HepG2 (cell line): ENCODE data around the gene SIGMAR1. TPM values are rescaled to one million over a fixed set of nuclear protein-coding genes. Genes with fewer than 3 reads are reported as not detected.

Source experiments
- ATAC-seq: fragments of 200-7000 bp; cut with Tn5 transposase; 3 replicates; pipeline ENCODE4 v1.9.1; 2020; ENCODE audit warnings: mild to moderate bottlenecking, moderate library complexity
- BruUV-seq: library from RNA; stranded (reverse); fragments of 400-500 nt; replicated peaks from 2 replicates; lab custom pipeline; 2021; lab: Mats Ljungman, UMichigan
- CTCF ChIA-PET: fragments of 300-600 bp; formaldehyde crosslinking; extraction: SDS; loops from one replicate; lab custom pipeline; 2021; ENCODE audit warnings: low total read pairs, inconsistent platforms, low intra/inter-chr PET ratio; lab: Yijun Ruan, JAX
- POLR2A ChIA-PET: fragments of 350-600 bp; sonication (Branson Sonifier 250); formaldehyde crosslinking; loops from one replicate; lab custom pipeline; 2020; ENCODE audit warnings: antibody characterized with exemption, inconsistent platforms; lab: Yijun Ruan, JAX
- DNase-seq: peaks from one replicate; pipeline ENCODE4 v3.0.0-alpha.2; 2015; ENCODE audit warnings: low spot score
- FAIRE-seq: peaks from 3 replicates; lab custom pipeline; 2011; peaks lifted over from hg19 to GRCh38; lab: Jason Lieb, UNC
- H2AFZ ChIP-seq: one replicate; pipeline ENCODE4 v1.6.1; 2011; ENCODE audit warnings: low read length, inconsistent platforms
- H3K27ac ChIP-seq: fragments of 300-600 bp; 3 replicates; pipeline ENCODE4 v1.8.0; 2011; ENCODE audit warnings: mixed run types, mild to moderate bottlenecking, mixed read lengths, low read length, inconsistent platforms; ENCODE audit not compliant: insufficient read depth; ENCODE audit errors: extremely low read length
- H3K27me3 ChIP-seq, 2 experiments: fragments of 200-600 bp in 1 of 2; 2 replicates in 1 of 2; 3 replicates in 1 of 2; pipeline versions ENCODE4 v1.6.0 to v1.8.0; 2011; ENCODE audit warnings: low read length in 2 of 2, mild to moderate bottlenecking in 2 of 2, moderate library complexity in 2 of 2, inconsistent platforms in 1 of 2; ENCODE audit not compliant: insufficient read depth in 2 of 2, control insufficient read depth in 1 of 2
- H3K36me3 ChIP-seq, 2 experiments: fragments of 200-600 bp in 1 of 2; replicated peaks in 1 of 2; 2 replicates in 1 of 2; 3 replicates in 1 of 2; pipeline versions ENCODE4 v1.5.1 to v1.8.0; 2011; ENCODE audit warnings: low read length in 2 of 2, inconsistent platforms in 1 of 2; ENCODE audit not compliant: insufficient read depth in 2 of 2, control insufficient read depth in 1 of 2
- H3K4me1 ChIP-seq: 2 replicates; pipeline ENCODE4 v1.5.1; 2012; ENCODE audit warnings: low read length, inconsistent platforms; ENCODE audit not compliant: insufficient read depth
- H3K4me2 ChIP-seq: 2 replicates; pipeline ENCODE4 v1.6.0; 2011; ENCODE audit warnings: low read depth, low read length, inconsistent platforms
- H3K4me3 ChIP-seq, 3 experiments: fragments of 200-600 bp in 1 of 3; sonication (generic), shearing (Covaris generic) in 1 of 3; replicated peaks in 1 of 3; 2 replicates each; pipeline ENCODE4 v1.5.1; 2011 to 2016; ENCODE audit warnings: low read length in 3 of 3, inconsistent platforms in 2 of 3, low read depth in 2 of 3, mild to moderate bottlenecking in 2 of 3, control low read depth in 1 of 3, mixed read lengths in 1 of 3; ENCODE audit not compliant: insufficient read depth in 1 of 3
- H3K79me2 ChIP-seq: one replicate; pipeline ENCODE4 v1.6.1; 2011; ENCODE audit warnings: low read length, inconsistent platforms; ENCODE audit not compliant: insufficient read depth
- H3K9ac ChIP-seq: 2 replicates; pipeline ENCODE4 v1.6.0; 2011; ENCODE audit warnings: mild to moderate bottlenecking, low read depth, low read length, inconsistent platforms; ENCODE audit not compliant: insufficient read depth
- H3K9me3 ChIP-seq: 2 replicates; pipeline ENCODE4 v1.5.1; 2012; ENCODE audit warnings: mild to moderate bottlenecking, low read length
- H4K20me1 ChIP-seq: 2 replicates; pipeline ENCODE4 v1.6.0; 2011; ENCODE audit warnings: inconsistent platforms, mild to moderate bottlenecking, low read length, moderate library complexity; ENCODE audit not compliant: insufficient read depth
- DR1 ChIP-seq: sonication (generic); formaldehyde crosslinking; IDR thresholded peaks from 2 replicates; pipeline ENCODE4 v1.8.0; 2021; ENCODE audit warnings: mild to moderate bottlenecking, missing genetic modification reagents, inconsistent platforms
- NCOA5 ChIP-seq: sonication (generic); formaldehyde crosslinking; IDR thresholded peaks from 2 replicates; pipeline ENCODE4 v1.4.0; 2020; ENCODE audit warnings: missing genetic modification reagents
- ZIK1 ChIP-seq: sonication (generic); formaldehyde crosslinking; IDR thresholded peaks from 2 replicates; pipeline ENCODE4 v1.5.0; 2020; ENCODE audit warnings: mild to moderate bottlenecking, low read depth, missing genetic modification reagents, borderline replicate concordance
- ZSCAN25 ChIP-seq: sonication (generic); formaldehyde crosslinking; IDR thresholded peaks from 2 replicates; pipeline ENCODE4 v1.8.0; 2022; ENCODE audit warnings: mild to moderate bottlenecking, missing genetic modification reagents
- in situ Hi-C: cut with HindIII; loops from 2 replicates; pipeline ENCODE4 v1.10.0; 2017; ENCODE audit warnings: low pct_unique_long_range_greater_than_20kb; ENCODE audit not compliant: extremely low pct_ligation_motif_present
- intact Hi-C: fragments of 100-400 bp; cut with micrococcal nuclease; formaldehyde crosslinking; loops from one replicate; pipeline ENCODE4 v1.10.0; 2022; ENCODE audit not compliant: unreplicated experiment
- polyA plus RNA-seq, 8 experiments: library from polyadenylated mRNA; depleted of rRNA in 3 of 8; stranded (reverse) in 7 of 8; unstranded in 1 of 8; fragments of >200 nt; fragmentation: Illumina TruSeq in 4 of 8; extraction: Trizol in 4 of 8; gene quantifications; 2 replicates each; pipeline versions ENCODE4 v1.2.1 to v1.2.3, GENCODE V29; 2011 to 2016; ENCODE audit warnings: low read depth in 4 of 8, missing spikeins in 1 of 8, mixed read lengths in 1 of 8; ENCODE audit not compliant: insufficient read depth in 1 of 8
- total RNA-seq, 5 experiments: library from RNA; depleted of rRNA; stranded (reverse); fragments of >200 nt; fragmentation: Illumina TruSeq; extraction: Trizol; gene quantifications; 2 replicates each; pipeline ENCODE4 v1.2.3, GENCODE V29; 2016; ENCODE audit warnings: low read depth in 1 of 5
- TF ChIP-seq, protein P1 (sequence below): sonication (generic); formaldehyde crosslinking; IDR thresholded peaks from 2 replicates; pipeline ENCODE4 v1.8.0; 2022; ENCODE audit warnings: missing genetic modification reagents, mild to moderate bottlenecking, inconsistent platforms, borderline replicate concordance
- TF ChIP-seq, protein P2 (sequence below), 2 experiments: sonication (generic) in 1 of 2; formaldehyde crosslinking in 1 of 2; IDR thresholded peaks; 2 replicates each; pipeline versions ENCODE4 v1.5.1 to v1.6.1; 2011 to 2020; ENCODE audit warnings: borderline replicate concordance in 1 of 2, low read depth in 1 of 2, low read length in 1 of 2, mild to moderate bottlenecking in 1 of 2, missing genetic modification reagents in 1 of 2, moderate library complexity in 1 of 2
- TF ChIP-seq, protein P3 (sequence below): sonication (generic); formaldehyde crosslinking; conservative IDR thresholded peaks from 2 replicates; pipeline ENCODE4 v1.4.0; 2020; ENCODE audit warnings: missing genetic modification reagents
- TF ChIP-seq, protein P4 (sequence below): sonication (generic); formaldehyde crosslinking; IDR thresholded peaks from 2 replicates; pipeline ENCODE4 v1.4.0; 2020; ENCODE audit warnings: missing genetic modification reagents, borderline replicate concordance
- TF ChIP-seq, protein P5 (sequence below): sonication (generic); formaldehyde crosslinking; IDR thresholded peaks from 2 replicates; pipeline ENCODE4 v1.5.0; 2020; ENCODE audit warnings: mild to moderate bottlenecking, missing genetic modification reagents, borderline replicate concordance

The SIGMAR1 gene
- total and polyA plus RNA-seq, 2 of the 13 experiments (the other 11 are each of a cell fraction or from before 2014, with no cell fraction given): 38.9 to 60.8 TPM

DNA sequence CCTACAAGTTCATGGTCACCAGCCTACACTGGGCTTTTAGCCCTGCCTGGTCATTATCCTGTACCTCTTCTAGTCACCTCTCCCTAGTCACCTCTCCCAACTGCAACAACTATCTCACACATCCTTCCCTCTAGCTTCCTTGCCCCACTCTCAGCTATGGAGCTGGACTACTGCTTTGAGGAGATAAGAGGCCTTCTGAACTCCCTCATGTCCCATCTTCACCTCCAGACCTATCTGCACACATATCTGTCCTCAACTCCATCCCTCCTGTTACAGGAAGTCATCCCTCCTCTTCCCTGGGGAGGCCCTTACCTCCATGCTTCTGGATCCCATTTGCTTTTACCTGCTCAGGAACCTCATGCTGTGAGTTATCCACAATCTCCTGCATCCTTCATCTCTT, 31.4 kb downstream of the SIGMAR1 start:
- BruUV-seq: no TSS peak
- H4K20me1 ChIP-seq: no peaks in the 10 kb centered on the region; the same call in 1 of the 2 replicates
- ChIA-PET POLR2A (interaction anchor here (1.3 to 1.5 kb wide), 2 partner anchors 32 to 40 kb away, joined by 5 read pairs; partner anchors contain the start of genes GALT and SIGMAR1), CTCF (no interaction called here)
- no peak overlapping the region for H3K4me2 ChIP-seq
- H3K79me2 ChIP-seq: peaks cover under 1% of the 10 kb centered on the region
- H3K4me1 ChIP-seq: peaks cover 24% of the 10 kb centered on the region
- H3K4me3 ChIP-seq: no peak overlapping the region
- no peak overlapping the region for H2AFZ ChIP-seq
- ATAC-seq: no peak
- no peaks in the 10 kb centered on the region for H3K9me3 ChIP-seq
- H3K27ac ChIP-seq: no peak overlapping the region
- FAIRE-seq: no peak
- in situ Hi-C loops: no loop called here
- no peaks in the 10 kb centered on the region for H3K36me3 ChIP-seq
- DNase-seq: no peak
- H3K27me3 ChIP-seq: no peaks in the 10 kb centered on the region
- no peak overlapping the region for H3K9ac ChIP-seq
- intact Hi-C loops: no loop called here
- TF ChIP-seq, protein P1, sequence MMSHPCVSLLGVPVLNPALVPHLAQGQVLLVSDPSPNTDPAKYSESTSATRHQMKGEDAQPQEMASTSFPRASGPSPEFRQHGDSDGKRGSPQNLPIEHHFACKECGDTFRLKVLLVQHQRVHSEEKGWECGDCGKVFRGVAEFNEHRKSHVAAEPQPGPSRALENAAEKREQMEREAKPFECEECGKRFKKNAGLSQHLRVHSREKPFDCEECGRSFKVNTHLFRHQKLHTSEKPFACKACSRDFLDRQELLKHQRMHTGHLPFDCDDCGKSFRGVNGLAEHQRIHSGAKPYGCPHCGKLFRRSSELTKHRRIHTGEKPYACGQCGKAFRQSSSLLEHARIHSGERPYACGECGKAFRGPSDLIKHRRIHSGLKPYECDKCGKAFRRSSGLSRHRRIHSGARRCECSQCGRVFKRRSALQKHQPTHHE (CRISPR knock-in tag): no peak
- TF ChIP-seq, protein P2, sequence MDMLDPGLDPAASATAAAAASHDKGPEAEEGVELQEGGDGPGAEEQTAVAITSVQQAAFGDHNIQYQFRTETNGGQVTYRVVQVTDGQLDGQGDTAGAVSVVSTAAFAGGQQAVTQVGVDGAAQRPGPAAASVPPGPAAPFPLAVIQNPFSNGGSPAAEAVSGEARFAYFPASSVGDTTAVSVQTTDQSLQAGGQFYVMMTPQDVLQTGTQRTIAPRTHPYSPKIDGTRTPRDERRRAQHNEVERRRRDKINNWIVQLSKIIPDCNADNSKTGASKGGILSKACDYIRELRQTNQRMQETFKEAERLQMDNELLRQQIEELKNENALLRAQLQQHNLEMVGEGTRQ (IDR thresholded peaks at IDR 0.05; ENCODE audit: low read depth, low read length): no peak
- TF ChIP-seq, protein P2 (CRISPR knock-in tag; IDR thresholded peaks at IDR 0.05; ENCODE audit: borderline replicate concordance): no peak
- TF ChIP-seq, protein P3, sequence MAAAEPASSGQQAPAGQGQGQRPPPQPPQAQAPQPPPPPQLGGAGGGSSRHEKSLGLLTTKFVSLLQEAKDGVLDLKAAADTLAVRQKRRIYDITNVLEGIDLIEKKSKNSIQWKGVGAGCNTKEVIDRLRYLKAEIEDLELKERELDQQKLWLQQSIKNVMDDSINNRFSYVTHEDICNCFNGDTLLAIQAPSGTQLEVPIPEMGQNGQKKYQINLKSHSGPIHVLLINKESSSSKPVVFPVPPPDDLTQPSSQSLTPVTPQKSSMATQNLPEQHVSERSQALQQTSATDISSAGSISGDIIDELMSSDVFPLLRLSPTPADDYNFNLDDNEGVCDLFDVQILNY: no peak
- TF ChIP-seq, protein P4, sequence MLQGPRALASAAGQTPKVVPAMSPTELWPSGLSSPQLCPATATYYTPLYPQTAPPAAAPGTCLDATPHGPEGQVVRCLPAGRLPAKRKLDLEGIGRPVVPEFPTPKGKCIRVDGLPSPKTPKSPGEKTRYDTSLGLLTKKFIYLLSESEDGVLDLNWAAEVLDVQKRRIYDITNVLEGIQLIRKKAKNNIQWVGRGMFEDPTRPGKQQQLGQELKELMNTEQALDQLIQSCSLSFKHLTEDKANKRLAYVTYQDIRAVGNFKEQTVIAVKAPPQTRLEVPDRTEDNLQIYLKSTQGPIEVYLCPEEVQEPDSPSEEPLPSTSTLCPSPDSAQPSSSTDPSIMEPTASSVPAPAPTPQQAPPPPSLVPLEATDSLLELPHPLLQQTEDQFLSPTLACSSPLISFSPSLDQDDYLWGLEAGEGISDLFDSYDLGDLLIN: no peak
- TF ChIP-seq DR1 (CRISPR knock-in tag): no peak
- TF ChIP-seq NCOA5 (CRISPR knock-in tag): no peak
- TF ChIP-seq ZIK1 (CRISPR knock-in tag): no peak
- TF ChIP-seq ZSCAN25 (CRISPR knock-in tag): no peak
- TF ChIP-seq, protein P5, sequence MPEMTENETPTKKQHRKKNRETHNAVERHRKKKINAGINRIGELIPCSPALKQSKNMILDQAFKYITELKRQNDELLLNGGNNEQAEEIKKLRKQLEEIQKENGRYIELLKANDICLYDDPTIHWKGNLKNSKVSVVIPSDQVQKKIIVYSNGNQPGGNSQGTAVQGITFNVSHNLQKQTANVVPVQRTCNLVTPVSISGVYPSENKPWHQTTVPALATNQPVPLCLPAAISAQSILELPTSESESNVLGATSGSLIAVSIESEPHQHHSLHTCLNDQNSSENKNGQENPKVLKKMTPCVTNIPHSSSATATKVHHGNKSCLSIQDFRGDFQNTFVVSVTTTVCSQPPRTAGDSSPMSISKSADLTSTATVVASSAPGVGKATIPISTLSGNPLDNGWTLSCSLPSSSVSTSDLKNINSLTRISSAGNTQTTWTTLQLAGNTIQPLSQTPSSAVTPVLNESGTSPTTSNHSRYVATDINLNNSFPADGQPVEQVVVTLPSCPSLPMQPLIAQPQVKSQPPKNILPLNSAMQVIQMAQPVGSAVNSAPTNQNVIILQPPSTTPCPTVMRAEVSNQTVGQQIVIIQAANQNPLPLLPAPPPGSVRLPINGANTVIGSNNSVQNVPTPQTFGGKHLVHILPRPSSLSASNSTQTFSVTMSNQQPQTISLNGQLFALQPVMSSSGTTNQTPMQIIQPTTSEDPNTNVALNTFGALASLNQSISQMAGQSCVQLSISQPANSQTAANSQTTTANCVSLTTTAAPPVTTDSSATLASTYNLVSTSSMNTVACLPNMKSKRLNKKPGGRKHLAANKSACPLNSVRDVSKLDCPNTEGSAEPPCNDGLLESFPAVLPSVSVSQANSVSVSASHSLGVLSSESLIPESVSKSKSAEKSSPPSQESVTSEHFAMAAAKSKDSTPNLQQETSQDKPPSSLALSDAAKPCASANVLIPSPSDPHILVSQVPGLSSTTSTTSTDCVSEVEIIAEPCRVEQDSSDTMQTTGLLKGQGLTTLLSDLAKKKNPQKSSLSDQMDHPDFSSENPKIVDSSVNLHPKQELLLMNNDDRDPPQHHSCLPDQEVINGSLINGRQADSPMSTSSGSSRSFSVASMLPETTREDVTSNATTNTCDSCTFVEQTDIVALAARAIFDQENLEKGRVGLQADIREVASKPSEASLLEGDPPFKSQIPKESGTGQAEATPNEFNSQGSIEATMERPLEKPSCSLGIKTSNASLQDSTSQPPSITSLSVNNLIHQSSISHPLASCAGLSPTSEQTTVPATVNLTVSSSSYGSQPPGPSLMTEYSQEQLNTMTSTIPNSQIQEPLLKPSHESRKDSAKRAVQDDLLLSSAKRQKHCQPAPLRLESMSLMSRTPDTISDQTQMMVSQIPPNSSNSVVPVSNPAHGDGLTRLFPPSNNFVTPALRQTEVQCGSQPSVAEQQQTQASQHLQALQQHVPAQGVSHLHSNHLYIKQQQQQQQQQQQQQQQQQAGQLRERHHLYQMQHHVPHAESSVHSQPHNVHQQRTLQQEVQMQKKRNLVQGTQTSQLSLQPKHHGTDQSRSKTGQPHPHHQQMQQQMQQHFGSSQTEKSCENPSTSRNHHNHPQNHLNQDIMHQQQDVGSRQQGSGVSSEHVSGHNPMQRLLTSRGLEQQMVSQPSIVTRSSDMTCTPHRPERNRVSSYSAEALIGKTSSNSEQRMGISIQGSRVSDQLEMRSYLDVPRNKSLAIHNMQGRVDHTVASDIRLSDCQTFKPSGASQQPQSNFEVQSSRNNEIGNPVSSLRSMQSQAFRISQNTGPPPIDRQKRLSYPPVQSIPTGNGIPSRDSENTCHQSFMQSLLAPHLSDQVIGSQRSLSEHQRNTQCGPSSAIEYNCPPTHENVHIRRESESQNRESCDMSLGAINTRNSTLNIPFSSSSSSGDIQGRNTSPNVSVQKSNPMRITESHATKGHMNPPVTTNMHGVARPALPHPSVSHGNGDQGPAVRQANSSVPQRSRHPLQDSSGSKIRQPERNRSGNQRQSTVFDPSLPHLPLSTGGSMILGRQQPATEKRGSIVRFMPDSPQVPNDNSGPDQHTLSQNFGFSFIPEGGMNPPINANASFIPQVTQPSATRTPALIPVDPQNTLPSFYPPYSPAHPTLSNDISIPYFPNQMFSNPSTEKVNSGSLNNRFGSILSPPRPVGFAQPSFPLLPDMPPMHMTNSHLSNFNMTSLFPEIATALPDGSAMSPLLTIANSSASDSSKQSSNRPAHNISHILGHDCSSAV (CRISPR knock-in tag): no peak
